SK-N-SH treated with all-trans-retinoic acid at 6 μM for 48 hours (cell line): Measurements from ENCODE around the gene GOLGA1.

ENCODE experiments used
- RARB ChIP-seq: fragments of 250-450 bp; sonication (Bioruptor Pico); IDR thresholded peaks from 2 replicates; pipeline ENCODE4 v1.8.0; 2021; ENCODE audit warnings: mild to moderate bottlenecking, moderate library complexity
- TCF4 ChIP-seq: fragments of 250-450 bp; sonication (Bioruptor Pico); IDR thresholded peaks from 2 replicates; pipeline ENCODE4 v1.8.0; 2021; ENCODE audit warnings: mild to moderate bottlenecking, moderate library complexity, borderline replicate concordance
- ZC3H10 ChIP-seq: fragments of 250-450 bp; sonication (Bioruptor Pico); IDR thresholded peaks from 2 replicates; pipeline ENCODE4 v1.5.1; 2021; ENCODE audit warnings: mild to moderate bottlenecking, moderate library complexity
- ZNF70 ChIP-seq: fragments of 450-650 bp; formaldehyde crosslinking; IDR thresholded peaks from 2 replicates; pipeline ENCODE4 v1.5.0; 2020; ENCODE audit warnings: mild to moderate bottlenecking, moderate library complexity
- ZNF8 ChIP-seq: fragments of 450-650 bp; formaldehyde crosslinking; IDR thresholded peaks from 2 replicates; pipeline ENCODE4 v1.5.0; 2020; ENCODE audit warnings: mild to moderate bottlenecking, moderate library complexity
- TF ChIP-seq, protein P1 (sequence below): fragments of 250-450 bp; sonication (Bioruptor Pico); IDR thresholded peaks from 2 replicates; pipeline ENCODE4 v1.8.0; 2020; ENCODE audit warnings: mild to moderate bottlenecking, moderate library complexity, borderline replicate concordance
- TF ChIP-seq, protein P2 (sequence below): fragments of 250-450 bp; sonication (Bioruptor Pico); IDR thresholded peaks from 2 replicates; pipeline ENCODE4 v1.5.1; 2020; ENCODE audit warnings: low read depth, mild to moderate bottlenecking, moderate library complexity

DNA sequence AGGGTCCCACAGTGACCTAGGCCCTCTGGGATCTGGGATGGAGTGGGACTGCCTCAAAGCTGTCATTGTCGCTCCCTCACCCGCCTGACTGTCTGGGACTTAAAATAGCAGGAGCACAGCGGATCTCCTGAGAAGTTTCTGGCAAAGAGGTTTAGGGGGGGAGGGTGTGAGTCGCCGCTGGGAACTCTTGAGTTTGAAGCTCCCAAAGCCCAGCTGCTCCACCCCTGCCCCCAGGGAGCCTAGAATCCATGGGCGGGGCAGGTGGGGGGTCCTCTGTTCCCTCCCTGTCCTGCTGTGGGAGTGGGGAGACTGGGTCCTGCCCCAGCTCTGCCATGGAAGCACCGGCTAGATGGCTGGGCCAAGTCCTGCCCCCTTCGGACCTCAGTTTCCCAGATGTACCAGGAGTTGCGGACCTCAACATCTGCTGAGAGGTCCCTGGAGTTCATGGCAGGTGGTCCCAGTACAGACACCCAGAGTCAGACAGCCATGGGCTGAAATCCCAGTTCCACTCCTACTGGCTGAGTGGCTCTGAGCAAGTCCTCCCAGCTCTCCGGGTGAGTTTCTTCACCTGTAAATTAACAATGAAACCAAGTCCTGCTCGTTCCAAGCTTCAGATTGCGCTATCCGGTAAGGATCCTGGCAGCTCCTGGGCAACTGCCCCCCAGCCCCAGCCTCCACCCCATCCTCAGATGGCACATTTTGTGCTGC lies 88.6 kb downstream of the GOLGA1 start:
- TF ChIP-seq, protein P1, sequence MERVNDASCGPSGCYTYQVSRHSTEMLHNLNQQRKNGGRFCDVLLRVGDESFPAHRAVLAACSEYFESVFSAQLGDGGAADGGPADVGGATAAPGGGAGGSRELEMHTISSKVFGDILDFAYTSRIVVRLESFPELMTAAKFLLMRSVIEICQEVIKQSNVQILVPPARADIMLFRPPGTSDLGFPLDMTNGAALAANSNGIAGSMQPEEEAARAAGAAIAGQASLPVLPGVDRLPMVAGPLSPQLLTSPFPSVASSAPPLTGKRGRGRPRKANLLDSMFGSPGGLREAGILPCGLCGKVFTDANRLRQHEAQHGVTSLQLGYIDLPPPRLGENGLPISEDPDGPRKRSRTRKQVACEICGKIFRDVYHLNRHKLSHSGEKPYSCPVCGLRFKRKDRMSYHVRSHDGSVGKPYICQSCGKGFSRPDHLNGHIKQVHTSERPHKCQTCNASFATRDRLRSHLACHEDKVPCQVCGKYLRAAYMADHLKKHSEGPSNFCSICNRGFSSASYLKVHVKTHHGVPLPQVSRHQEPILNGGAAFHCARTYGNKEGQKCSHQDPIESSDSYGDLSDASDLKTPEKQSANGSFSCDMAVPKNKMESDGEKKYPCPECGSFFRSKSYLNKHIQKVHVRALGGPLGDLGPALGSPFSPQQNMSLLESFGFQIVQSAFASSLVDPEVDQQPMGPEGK (CRISPR knock-in tag), result no peak
- no peak for TF ChIP-seq ZNF8 (CRISPR knock-in tag)
- no peak for TF ChIP-seq RARB (CRISPR knock-in tag)
- no peak for TF ChIP-seq TCF4 (CRISPR knock-in tag)
- TF ChIP-seq, protein P2, sequence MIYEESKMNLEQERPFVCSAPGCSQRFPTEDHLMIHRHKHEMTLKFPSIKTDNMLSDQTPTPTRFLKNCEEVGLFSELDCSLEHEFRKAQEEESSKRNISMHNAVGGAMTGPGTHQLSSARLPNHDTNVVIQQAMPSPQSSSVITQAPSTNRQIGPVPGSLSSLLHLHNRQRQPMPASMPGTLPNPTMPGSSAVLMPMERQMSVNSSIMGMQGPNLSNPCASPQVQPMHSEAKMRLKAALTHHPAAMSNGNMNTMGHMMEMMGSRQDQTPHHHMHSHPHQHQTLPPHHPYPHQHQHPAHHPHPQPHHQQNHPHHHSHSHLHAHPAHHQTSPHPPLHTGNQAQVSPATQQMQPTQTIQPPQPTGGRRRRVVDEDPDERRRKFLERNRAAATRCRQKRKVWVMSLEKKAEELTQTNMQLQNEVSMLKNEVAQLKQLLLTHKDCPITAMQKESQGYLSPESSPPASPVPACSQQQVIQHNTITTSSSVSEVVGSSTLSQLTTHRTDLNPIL (CRISPR knock-in tag), result no peak
- no peak for TF ChIP-seq ZNF70
- no peak for TF ChIP-seq ZC3H10 (CRISPR knock-in tag)
